Hepatocyte (in vitro differentiated cells): ENCODE data around the gene CEMIP2.

ENCODE experiments used
- EZH2 ChIP-seq: fragments of 200-600 bp; sonication (generic); IDR thresholded peaks from 2 replicates; pipeline ENCODE4 v1.6.1; 2016; ENCODE audit warnings: antibody characterized with exemption, mild to moderate bottlenecking, borderline replicate concordance
- TF ChIP-seq, protein P1 (sequence below): fragments of 200-600 bp; sonication (generic); IDR thresholded peaks from 2 replicates; pipeline ENCODE4 v1.5.1; 2016; ENCODE audit warnings: antibody characterized with exemption, mild to moderate bottlenecking; ENCODE audit not compliant: poor library complexity

GRCh38 chr9:71770170-71770569 lies 1.9 kb upstream of the CEMIP2 start:
- TF ChIP-seq, protein P1, sequence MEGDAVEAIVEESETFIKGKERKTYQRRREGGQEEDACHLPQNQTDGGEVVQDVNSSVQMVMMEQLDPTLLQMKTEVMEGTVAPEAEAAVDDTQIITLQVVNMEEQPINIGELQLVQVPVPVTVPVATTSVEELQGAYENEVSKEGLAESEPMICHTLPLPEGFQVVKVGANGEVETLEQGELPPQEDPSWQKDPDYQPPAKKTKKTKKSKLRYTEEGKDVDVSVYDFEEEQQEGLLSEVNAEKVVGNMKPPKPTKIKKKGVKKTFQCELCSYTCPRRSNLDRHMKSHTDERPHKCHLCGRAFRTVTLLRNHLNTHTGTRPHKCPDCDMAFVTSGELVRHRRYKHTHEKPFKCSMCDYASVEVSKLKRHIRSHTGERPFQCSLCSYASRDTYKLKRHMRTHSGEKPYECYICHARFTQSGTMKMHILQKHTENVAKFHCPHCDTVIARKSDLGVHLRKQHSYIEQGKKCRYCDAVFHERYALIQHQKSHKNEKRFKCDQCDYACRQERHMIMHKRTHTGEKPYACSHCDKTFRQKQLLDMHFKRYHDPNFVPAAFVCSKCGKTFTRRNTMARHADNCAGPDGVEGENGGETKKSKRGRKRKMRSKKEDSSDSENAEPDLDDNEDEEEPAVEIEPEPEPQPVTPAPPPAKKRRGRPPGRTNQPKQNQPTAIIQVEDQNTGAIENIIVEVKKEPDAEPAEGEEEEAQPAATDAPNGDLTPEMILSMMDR = no peak
- no peak for TF ChIP-seq EZH2
